Left lung (tissue), 10 donors: Measurements from ENCODE around the gene GSTA4. TPM values are rescaled to one million over a fixed set of nuclear protein-coding genes. Genes with fewer than 3 reads are reported as not detected.

Experiments
- ATAC-seq: fragments of 200-7000 bp; cut with Tn5 transposase; one replicate; pipeline ENCODE4 v1.9.1; 2020; ENCODE audit warnings: moderate library complexity
- DNase-seq, 4 donors: peaks; one replicate each; pipeline ENCODE4 v3.0.0-alpha.2; 2013 to 2020
- H3K27ac ChIP-seq, 2 donors: fragments of 200-600 bp; sonication (generic) in 1 of 2; one replicate each; pipeline versions ENCODE4 v1.5.0 to v1.8.0; 2020 to 2021
- H3K27me3 ChIP-seq, 2 donors: fragments of 200-600 bp; sonication (generic) in 1 of 2; one replicate each; pipeline versions ENCODE4 v1.5.0 to v1.8.0; 2020 to 2021
- H3K36me3 ChIP-seq, 2 donors: fragments of 200-600 bp; sonication (generic) in 1 of 2; one replicate each; pipeline versions ENCODE4 v1.5.0 to v1.8.0; 2020 to 2021
- H3K4me1 ChIP-seq, 2 donors: fragments of 200-600 bp; one replicate each; pipeline ENCODE4 v1.8.0; 2021
- H3K4me3 ChIP-seq, 2 donors: fragments of 200-600 bp; sonication (generic) in 1 of 2; one replicate each; pipeline versions ENCODE4 v1.5.0 to v1.8.0; 2020 to 2021; ENCODE audit warnings: mild to moderate bottlenecking in 1 of 2
- H3K9me3 ChIP-seq, 2 donors: fragments of 200-600 bp; sonication (generic) in 1 of 2; one replicate each; pipeline versions ENCODE4 v1.5.0 to v1.8.0; 2020 to 2021
- intact Hi-C, 2 donors: fragments of 100-400 bp; cut with DNase I; formaldehyde crosslinking; loops; one replicate each; pipeline versions ENCODE4 v1.11.2 to v1.14.2; 2022
- polyA plus RNA-seq, 6 donors: library from polyadenylated mRNA; unstranded; fragments of 120-200 nt; gene quantifications; one replicate each; pipeline ENCODE4 v1.2.1, GENCODE V29; 2013; ENCODE audit not compliant: insufficient read length in 6 of 6
- total RNA-seq, 2 donors: library from RNA; stranded (reverse); fragmentation: NEBNext Ultra II Directional; extraction: Animal tissue kit (Norgen Biotek cat#: 25700); gene quantifications; one replicate each; pipeline ENCODE4 v1.2.1, GENCODE V29; 2021
- TF ChIP-seq, protein P1 (sequence below), 2 donors: fragments of 200-600 bp; sonication (generic) in 1 of 2; IDR thresholded peaks; one replicate each; pipeline versions ENCODE4 v1.5.0 to v1.8.0; 2021; ENCODE audit warnings: antibody characterized with exemption in 2 of 2
- donor health status: DM: no; HTN: yes; CAD: no.
- donor health status: DM: no; HTN: no; CAD: no.

Gene GSTA4
- total and polyA plus RNA-seq, 8 donors, result 49.1 to 138 (median 130) TPM

DNA sequence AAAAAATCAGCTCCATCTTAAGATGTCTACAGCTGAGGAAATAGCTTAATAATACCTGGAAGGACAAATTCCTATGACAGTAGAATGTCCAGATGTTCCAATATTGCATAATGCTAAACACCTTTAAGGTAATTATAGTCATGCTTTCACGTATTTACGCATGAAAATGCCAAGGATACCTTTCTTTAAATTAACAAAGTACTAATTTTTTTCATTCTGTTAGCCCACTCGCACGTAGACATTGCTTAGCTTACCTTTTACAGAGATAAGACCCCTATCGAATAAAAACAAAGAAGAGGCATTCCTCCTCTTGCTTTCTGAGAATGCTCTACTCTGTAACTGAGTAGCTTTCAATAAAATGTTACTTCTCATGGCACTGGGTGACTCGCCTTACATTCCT lies 4.4 kb upstream of the GSTA4 start:
- TF ChIP-seq, protein P1, sequence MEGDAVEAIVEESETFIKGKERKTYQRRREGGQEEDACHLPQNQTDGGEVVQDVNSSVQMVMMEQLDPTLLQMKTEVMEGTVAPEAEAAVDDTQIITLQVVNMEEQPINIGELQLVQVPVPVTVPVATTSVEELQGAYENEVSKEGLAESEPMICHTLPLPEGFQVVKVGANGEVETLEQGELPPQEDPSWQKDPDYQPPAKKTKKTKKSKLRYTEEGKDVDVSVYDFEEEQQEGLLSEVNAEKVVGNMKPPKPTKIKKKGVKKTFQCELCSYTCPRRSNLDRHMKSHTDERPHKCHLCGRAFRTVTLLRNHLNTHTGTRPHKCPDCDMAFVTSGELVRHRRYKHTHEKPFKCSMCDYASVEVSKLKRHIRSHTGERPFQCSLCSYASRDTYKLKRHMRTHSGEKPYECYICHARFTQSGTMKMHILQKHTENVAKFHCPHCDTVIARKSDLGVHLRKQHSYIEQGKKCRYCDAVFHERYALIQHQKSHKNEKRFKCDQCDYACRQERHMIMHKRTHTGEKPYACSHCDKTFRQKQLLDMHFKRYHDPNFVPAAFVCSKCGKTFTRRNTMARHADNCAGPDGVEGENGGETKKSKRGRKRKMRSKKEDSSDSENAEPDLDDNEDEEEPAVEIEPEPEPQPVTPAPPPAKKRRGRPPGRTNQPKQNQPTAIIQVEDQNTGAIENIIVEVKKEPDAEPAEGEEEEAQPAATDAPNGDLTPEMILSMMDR (IDR thresholded peaks at IDR 0.05), result no peak
- H3K4me1 ChIP-seq, result peaks cover 0 to 13% of the 10 kb centered on the region in 2 donors
- H3K9me3 ChIP-seq, result no peaks in the 10 kb centered on the region
- H3K27ac ChIP-seq, result no peak overlapping the region
- intact Hi-C loops, result no loop called here
- no peak for DNase-seq
- peaks cover 0 to 14% of the 10 kb centered on the region in 2 donors for H3K36me3 ChIP-seq
- H3K4me3 ChIP-seq, result no peak overlapping the region
- no peak for ATAC-seq
- no peaks in the 10 kb centered on the region for H3K27me3 ChIP-seq

DNA sequence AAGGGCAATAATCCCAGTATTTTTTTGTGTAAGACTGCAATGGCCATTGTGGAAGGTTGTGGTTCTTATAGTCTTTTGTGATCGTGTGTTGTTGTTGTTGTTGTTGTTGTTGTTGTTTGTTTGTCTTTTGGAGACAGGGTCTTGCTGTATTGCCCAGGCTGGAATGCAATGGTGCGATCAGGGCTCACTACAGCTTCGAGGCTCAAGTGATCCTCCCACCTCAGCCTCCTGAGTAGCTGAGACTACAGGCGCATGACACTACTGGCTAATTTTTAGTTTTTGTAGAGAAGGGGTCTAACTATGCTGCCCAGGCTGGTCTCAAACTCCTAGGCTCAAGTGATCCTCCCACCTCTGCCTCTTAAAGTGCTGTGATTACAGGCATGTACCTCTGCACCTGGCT lies 3.5 kb upstream of the GSTA4 start:
- Histone ChIP-seq H3K27ac (no peak overlapping the region), H3K4me3 (no peak overlapping the region), H3K4me1 (peaks cover 0 to 17% of the 10 kb centered on the region in 2 donors), H3K9me3 (no peaks in the 10 kb centered on the region), H3K27me3 (no peaks in the 10 kb centered on the region), H3K36me3 (peaks cover 0 to 8% of the 10 kb centered on the region in 2 donors)
- ATAC-seq (no peak), DNase-seq (no peak)
- TF ChIP-seq, protein P1 (IDR thresholded peaks at IDR 0.05), result no peak
- intact Hi-C loops, result no loop called here

DNA sequence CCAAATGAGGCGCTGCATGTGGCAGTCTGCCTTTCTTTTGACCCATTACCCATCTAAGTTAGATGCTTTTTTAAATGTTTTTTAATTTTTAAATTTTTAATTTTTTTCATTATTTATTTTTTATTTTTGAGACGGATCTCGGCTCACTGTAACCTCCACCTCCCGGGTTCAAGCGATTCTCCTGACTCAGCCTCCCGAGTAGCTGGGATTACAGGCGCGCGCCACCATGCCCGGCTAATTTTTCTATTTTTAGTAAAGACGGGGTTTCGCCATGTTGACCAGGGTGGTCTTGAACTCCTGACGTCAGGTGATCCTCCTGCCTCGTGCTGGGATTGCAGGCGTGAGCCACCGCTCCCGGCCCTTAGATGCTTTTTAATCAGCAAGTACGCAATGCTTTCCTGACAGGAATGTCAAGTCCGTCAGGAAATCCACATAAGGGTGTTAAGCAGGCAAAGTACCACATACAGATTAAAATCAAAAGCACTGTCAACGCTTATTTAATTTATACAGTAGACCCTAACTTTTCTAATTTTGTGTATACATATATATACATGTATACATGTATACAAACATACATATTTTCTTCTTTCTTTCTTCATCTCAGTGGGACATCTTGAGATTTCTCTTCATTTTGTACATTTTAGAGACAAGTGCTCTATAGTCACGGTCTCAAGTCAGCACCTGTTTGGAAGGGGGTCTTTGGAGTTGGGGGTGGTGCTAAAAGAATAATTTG lies 995 bp upstream of the GSTA4 start:
- peak; percentile 6 for ATAC-seq

DNA sequence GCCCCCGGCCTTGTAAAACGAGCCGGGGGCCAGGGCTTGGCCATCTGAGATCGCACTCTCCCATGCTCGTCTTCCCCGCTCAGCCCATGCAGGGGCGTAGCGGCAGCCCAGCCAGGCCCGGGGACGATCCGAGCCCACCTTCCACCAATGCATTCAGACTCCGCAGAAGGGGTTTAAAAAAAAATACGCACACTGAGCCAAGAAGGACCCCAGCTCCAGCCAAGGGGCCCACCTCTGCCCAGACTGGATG lies 320 bp downstream of the GSTA4 start:
- intact Hi-C loops, result no loop called here
- peak in 1 of 4 donors; percentile 83 for DNase-seq
- Histone ChIP-seq H3K36me3 (no peaks in the 10 kb centered on the region), H3K4me3 (peak overlapping the region; percentile 54 to 83), H3K4me1 (peaks cover 7 to 17% of the 10 kb centered on the region in 2 donors), H3K9me3 (no peaks in the 10 kb centered on the region), H3K27me3 (no peaks in the 10 kb centered on the region), H3K27ac (peak overlapping the region; percentile 98 to 99)
- ATAC-seq, result peak; percentile 33
- TF ChIP-seq, protein P1 (IDR thresholded peaks at IDR 0.05), result no peak

More for the DNA sequence above, 995 bp upstream of the GSTA4 start:
- no peaks in the 10 kb centered on the region for H3K36me3 ChIP-seq
- DNase-seq, result peak in 3 of 4 donors; percentile 45 to 60 (median 58)
- peak overlapping the region; percentile 5 to 54 for H3K4me3 ChIP-seq
- no peaks in the 10 kb centered on the region for H3K9me3 ChIP-seq
- TF ChIP-seq, protein P1 (IDR thresholded peaks at IDR 0.05), result no peak
- intact Hi-C loops, result no loop called here
- peak overlapping the region; percentile 98 to 99 for H3K27ac ChIP-seq
- H3K4me1 ChIP-seq, result peaks cover 7 to 17% of the 10 kb centered on the region in 2 donors
- H3K27me3 ChIP-seq, result no peaks in the 10 kb centered on the region

DNA sequence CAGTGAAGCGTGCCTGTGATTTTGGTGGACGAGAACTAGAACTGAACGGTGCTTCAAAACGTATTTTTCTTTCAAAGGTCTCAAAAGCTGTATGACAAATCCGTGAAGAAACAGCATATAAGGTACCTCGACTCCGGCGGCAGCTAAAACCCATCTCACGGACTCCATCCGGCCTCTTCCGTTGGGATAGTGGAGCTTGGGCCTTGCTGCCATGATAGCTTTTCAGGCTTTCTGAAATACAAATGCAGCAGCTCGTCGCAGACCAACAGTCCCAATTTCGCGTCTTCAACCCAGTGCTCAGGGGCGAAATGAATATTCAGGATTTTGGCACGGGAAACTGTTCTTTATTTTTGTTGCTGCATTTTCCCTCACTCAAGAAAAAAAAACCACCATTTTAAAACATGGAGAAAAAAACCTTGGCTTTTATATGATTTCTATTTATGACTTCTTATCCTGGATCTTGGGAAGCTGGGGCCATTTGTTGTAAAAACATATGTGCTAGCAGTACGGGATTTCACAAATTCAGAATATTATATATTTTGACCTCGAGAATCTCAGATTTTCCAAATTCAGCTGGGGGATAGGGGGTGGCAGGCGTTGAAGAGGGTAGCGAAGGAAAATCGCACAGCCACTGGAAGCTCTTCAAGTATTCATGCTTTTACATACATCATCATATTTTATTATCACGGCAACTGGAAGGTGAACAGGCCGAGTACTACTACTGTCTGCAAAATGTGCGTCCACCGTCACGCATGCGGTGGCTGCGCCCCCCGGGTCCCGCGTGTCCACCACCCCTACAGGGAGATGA lies 849 bp downstream of the GSTA4 start:
- H3K9me3 ChIP-seq, result no peaks in the 10 kb centered on the region
- no peaks in the 10 kb centered on the region for H3K27me3 ChIP-seq
- H3K36me3 ChIP-seq, result no peaks in the 10 kb centered on the region
- H3K4me3 ChIP-seq, result peak overlapping the region; percentile 54 to 83
- TF ChIP-seq, protein P1 (IDR thresholded peaks at IDR 0.05), result no peak
- peak overlapping the region; percentile 98 to 99 for H3K27ac ChIP-seq
- ATAC-seq, result no peak
- intact Hi-C loops, result no loop called here
- DNase-seq, result peak in 2 of 4 donors; percentile 59
- H3K4me1 ChIP-seq, result peaks cover 7 to 17% of the 10 kb centered on the region in 2 donors
